Activated naive CD8-positive, alpha-beta T cell treated with anti-CD3 and anti-CD28 coated beads, Interleukin-2, amount 10 ng/mL, durations not matched to agents 7 days and 5 days (primary cell): Measurements from ENCODE around the gene APBA2. TPM values are rescaled to one million over a fixed set of nuclear protein-coding genes. Genes with fewer than 3 reads are reported as not detected.
A peak's percentile ranks its signal among the peaks of the same experiment; 100 is the strongest.

Source experiments
- ATAC-seq: fragments of 150-1000 bp; cut with Tn5 transposase; one replicate; pipeline ENCODE4 v1.10.0; 2021; ENCODE audit warnings: low read depth, moderate library complexity
- POLR2A ChIA-PET: fragments of 350-600 bp; sonication (Branson Sonifier 250); formaldehyde crosslinking; loops from one replicate; lab custom pipeline; 2021; ENCODE audit warnings: antibody characterized with exemption; lab: Charles Lee
- DNase-seq: peaks from one replicate; pipeline ENCODE4 v3.0.0; 2021
- H3K27ac Mint-ChIP-seq: one replicate; pipeline ENCODE4 v1.8.0; 2022; ENCODE audit warnings: mild to moderate bottlenecking, mixed read lengths
- H3K27me3 Mint-ChIP-seq: one replicate; pipeline ENCODE4 v1.8.0; 2022; ENCODE audit warnings: mild to moderate bottlenecking, moderate library complexity, mixed read lengths
- H3K36me3 Mint-ChIP-seq: one replicate; pipeline ENCODE4 v1.8.0; 2021; ENCODE audit warnings: mild to moderate bottlenecking, mixed read lengths
- H3K4me1 Mint-ChIP-seq: one replicate; pipeline ENCODE4 v1.8.0; 2021; ENCODE audit warnings: mixed read lengths
- H3K4me3 Mint-ChIP-seq: one replicate; pipeline ENCODE4 v1.8.0; 2022; ENCODE audit warnings: mild to moderate bottlenecking, moderate library complexity, mixed read lengths
- H3K9me3 Mint-ChIP-seq: one replicate; pipeline ENCODE4 v1.8.0; 2021; ENCODE audit warnings: mixed read lengths
- total RNA-seq, 2 experiments: library from RNA; stranded (reverse); gene quantifications; one replicate each; pipeline ENCODE4 v1.2.3, GENCODE V29; 2021

APBA2 gene
- total RNA-seq, 2 experiments from 2014 or later: 65.1 to 66.0 TPM

DNA sequence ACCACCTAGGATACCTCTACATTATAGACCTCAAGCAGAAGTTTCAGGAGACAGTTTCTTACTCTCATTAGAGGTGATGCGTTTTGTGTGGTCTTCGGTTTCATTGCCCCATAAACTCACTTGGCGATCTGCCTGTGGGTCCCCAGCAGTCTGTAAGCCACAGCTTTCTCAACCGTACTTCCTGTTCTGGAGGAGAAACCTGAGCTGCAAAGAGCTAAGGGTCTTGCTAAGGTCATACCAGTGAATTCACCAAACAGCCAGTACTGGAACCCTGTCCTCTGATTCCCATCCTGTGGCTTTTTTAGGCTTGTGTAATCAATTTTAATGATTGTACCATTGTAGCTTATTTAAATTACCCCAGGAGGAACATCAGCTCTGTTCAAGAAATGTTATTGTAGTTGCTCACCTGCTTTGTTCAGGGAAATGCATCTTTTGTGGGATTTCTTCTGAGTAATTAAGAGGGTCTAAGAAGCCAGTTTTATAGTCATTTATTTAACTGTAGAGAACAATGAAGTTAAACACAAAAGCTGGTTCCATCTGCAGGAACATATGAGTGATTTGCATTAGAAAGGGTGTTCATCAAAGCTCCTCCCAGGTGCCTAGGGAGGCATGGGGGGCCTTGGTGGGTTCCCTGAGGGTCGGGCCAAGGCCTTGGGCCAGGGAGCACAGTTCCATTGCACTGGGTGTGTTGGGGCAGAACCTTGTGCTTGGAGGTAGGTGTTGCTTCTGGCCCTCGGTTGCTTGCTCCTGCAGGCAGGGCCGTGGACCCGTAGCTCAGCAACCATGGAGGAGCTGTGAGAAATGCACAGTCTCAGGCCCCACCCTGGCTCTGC lies 69.6 kb downstream of the APBA2 start:
- ATAC-seq: peak; percentile 84
- peaks cover 44% of the 10 kb centered on the region for H3K4me1 Mint-ChIP-seq
- peak overlapping the region; percentile 72 for H3K4me3 Mint-ChIP-seq
- peak overlapping the region; percentile 86 for H3K27ac Mint-ChIP-seq
- no peaks in the 10 kb centered on the region for H3K9me3 Mint-ChIP-seq
- POLR2A ChIA-PET: interaction anchor here (0.8 to 2.9 kb wide), 5 partner anchors 9 to 34 kb away, joined by 3 to 16 read pairs (median 5); no protein-coding TSS in a partner anchor
- peaks cover 20% of the 10 kb centered on the region for H3K36me3 Mint-ChIP-seq
- H3K27me3 Mint-ChIP-seq: no peaks in the 10 kb centered on the region
- DNase-seq: no peak

DNA sequence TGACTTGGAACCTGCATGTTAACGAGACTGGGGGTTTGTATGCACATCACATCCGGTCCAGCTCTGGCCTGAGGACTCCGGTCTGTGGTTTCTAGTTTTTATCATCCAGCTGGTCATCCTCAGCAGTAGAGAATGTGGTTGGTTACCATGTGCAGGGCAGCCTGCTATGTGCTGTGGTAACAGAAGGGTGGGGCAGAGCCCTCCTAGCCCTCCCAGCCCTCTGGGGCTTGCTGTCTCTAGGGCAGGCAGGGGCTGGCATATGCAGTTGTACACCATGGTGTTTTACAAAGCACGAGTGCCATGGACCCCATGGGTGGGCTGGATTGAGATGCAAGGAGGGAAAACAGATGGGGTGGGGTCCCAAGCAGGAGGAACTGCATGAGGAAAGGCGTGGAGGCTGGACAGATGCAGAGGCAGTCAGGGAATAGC lies 70.2 kb downstream of the APBA2 start:
- peak overlapping the region; percentile 86 for H3K27ac Mint-ChIP-seq
- DNase-seq (no peak), ATAC-seq (no peak)
- no peaks in the 10 kb centered on the region for H3K27me3 Mint-ChIP-seq
- POLR2A ChIA-PET: interaction anchor here (1.0 to 2.9 kb wide), 4 partner anchors 9 to 18 kb away, joined by 3 to 16 read pairs (median 9); no protein-coding TSS in a partner anchor
- H3K4me3 Mint-ChIP-seq: peak overlapping the region; percentile 29
- H3K36me3 Mint-ChIP-seq: peaks cover 20% of the 10 kb centered on the region
- H3K9me3 Mint-ChIP-seq: no peaks in the 10 kb centered on the region
- H3K4me1 Mint-ChIP-seq: peaks cover 48% of the 10 kb centered on the region

DNA sequence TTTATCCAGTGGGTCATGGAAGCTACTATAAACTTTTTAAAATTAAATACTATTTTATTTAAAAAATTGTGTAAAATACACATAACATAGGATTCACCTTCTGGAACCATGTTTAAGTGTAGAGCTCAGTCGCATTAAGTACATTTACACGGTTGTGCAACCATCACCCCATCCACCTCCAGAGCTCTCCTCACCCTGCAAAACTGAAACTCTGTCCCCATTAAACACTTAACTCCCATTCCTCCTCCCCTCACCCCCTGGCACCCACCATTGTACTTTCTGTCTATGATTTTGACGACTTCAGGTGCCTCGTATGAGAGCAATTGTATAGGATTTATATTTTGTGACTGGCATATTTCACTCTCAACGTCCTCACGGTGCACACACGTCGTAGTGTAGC lies 70.7 kb downstream of the APBA2 start:
- POLR2A ChIA-PET: interaction anchor here (1.8 to 2.9 kb wide), 2 partner anchors 15 to 19 kb away, joined by 13 to 16 read pairs; no protein-coding TSS in a partner anchor
- no peaks in the 10 kb centered on the region for H3K9me3 Mint-ChIP-seq
- DNase-seq: no peak
- H3K4me3 Mint-ChIP-seq: peak overlapping the region; percentile 9
- H3K4me1 Mint-ChIP-seq: peaks cover 51% of the 10 kb centered on the region
- ATAC-seq: no peak
- H3K27ac Mint-ChIP-seq: no peak overlapping the region
- H3K36me3 Mint-ChIP-seq: peaks cover 20% of the 10 kb centered on the region
- no peaks in the 10 kb centered on the region for H3K27me3 Mint-ChIP-seq

DNA sequence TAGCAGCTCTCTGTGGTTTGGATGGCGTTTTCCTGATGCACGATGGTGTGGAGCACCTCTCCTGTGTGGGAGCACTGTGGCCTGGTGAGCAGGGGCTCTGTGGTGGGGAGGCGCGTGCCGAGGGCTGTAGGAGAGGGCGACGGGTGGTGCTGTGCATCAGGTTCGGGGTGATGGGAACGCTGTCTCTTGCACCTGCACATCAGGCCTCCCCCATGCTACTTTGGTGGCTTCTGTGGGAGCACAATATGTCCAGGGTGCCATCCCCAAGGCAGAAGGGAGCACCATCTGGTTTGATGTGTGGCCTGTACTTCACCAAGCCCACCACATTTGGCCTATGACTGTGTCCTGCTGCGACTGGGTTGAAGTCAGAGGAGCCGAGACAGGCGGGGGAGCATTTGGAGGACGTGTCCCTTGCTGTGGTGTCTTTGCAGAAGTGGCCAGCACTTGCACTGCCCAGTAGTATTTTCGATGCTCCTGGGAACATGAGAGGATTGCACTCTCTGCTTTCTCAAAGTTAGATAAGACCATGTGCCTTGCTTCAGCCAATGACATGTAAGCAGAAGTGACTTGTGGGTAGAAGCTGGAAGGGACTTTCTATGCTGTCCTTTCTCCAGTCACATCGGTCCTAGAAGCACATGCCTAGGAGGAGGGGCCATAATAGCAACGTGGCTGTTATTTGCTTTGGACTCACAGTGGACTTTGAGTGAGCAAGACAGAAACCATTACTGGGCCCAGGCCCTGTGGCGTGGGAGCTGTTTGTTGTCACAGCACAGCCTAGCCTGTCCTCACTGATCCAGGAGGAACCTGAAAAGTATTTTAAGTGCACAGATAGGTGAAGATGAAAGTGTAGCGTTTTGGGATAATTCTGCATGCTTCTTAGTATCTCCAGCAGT lies 72.1 kb downstream of the APBA2 start:
- POLR2A ChIA-PET: no interaction called here
- ATAC-seq (no peak), DNase-seq (no peak)
- no peak overlapping the region for H3K4me3 Mint-ChIP-seq
- H3K27ac Mint-ChIP-seq: no peak overlapping the region
- H3K36me3 Mint-ChIP-seq: peaks cover 20% of the 10 kb centered on the region
- H3K9me3 Mint-ChIP-seq: no peaks in the 10 kb centered on the region
- H3K27me3 Mint-ChIP-seq: no peaks in the 10 kb centered on the region
- peaks cover 50% of the 10 kb centered on the region for H3K4me1 Mint-ChIP-seq

DNA sequence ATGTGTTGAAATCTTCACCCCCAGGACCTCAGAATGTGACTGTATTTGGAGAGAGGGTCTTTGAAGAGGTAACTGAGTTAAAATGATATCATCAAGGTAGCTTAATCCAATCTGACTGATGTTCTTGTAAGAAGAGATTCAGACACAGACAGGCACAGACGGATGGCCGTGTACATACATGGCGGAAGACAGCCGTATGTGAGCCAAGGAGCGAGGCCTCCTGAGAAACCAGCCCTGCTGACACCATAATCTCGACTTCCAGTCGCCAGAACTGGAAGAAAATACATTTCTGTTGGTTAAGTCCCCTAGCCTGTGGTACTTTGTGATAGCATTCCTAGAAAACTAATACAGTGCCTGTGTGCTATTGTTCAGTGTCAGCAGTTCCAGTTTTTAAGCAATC lies 73.6 kb downstream of the APBA2 start:
- Mint-ChIP-seq H3K4me1 (peaks cover 44% of the 10 kb centered on the region), H3K27me3 (no peaks in the 10 kb centered on the region), H3K4me3 (no peak overlapping the region), H3K36me3 (peaks cover 19% of the 10 kb centered on the region), H3K27ac (no peak overlapping the region), H3K9me3 (no peaks in the 10 kb centered on the region)
- DNase-seq: no peak
- ATAC-seq: no peak
- POLR2A ChIA-PET: no interaction called here

DNA sequence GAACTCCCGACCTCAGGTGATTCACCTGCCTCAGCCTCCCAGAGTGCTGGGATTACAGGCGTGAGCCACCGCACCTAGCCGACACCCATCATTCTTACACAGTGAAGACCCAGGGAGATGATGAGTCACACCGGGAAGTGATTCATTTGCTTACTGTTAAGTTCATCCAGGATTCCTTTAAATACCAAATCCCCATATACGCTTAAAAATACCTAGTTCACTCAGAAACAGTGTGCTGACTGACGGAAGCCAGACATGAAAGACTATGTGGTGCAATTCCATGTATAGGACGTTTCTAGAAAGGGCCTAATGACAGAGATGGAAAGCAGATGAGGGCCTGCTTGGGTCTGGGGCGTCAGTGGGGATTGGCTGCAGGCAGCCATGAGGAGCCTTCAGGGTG lies 75.2 kb downstream of the APBA2 start:
- Mint-ChIP-seq H3K27ac (no peak overlapping the region), H3K27me3 (no peaks in the 10 kb centered on the region), H3K36me3 (peaks cover 18% of the 10 kb centered on the region), H3K4me1 (peaks cover 28% of the 10 kb centered on the region), H3K4me3 (no peak overlapping the region), H3K9me3 (no peaks in the 10 kb centered on the region)
- POLR2A ChIA-PET: interaction anchor here (0.7 kb wide), 1 partner anchor 18 kb away, joined by 4 read pairs; no protein-coding TSS in a partner anchor
- DNase-seq: no peak
- ATAC-seq: no peak

DNA sequence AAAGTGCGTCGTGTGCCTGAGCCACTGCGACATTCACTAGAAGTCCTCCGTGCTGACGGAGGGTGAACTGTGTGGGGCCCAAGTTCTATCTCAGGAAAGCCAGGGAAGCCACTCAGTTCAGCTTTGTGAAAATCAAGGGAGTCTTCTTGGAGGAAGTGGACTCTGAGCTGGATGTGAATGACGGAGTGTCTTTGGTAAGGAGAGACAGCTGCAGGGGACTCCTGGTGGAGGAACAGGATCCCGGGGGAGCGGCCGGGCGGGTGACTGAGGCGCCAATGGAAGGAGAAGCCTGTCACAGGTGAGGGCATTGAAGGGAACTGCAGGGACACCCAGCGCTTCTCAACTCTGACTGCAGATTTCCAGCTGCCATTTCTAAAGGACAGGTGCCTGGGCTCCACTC lies 75.6 kb downstream of the APBA2 start:
- DNase-seq (no peak), ATAC-seq (no peak)
- peaks cover 20% of the 10 kb centered on the region for H3K36me3 Mint-ChIP-seq
- H3K27ac Mint-ChIP-seq: no peak overlapping the region
- POLR2A ChIA-PET: no interaction called here
- H3K9me3 Mint-ChIP-seq: no peaks in the 10 kb centered on the region
- no peaks in the 10 kb centered on the region for H3K27me3 Mint-ChIP-seq
- peaks cover 27% of the 10 kb centered on the region for H3K4me1 Mint-ChIP-seq
- no peak overlapping the region for H3K4me3 Mint-ChIP-seq

DNA sequence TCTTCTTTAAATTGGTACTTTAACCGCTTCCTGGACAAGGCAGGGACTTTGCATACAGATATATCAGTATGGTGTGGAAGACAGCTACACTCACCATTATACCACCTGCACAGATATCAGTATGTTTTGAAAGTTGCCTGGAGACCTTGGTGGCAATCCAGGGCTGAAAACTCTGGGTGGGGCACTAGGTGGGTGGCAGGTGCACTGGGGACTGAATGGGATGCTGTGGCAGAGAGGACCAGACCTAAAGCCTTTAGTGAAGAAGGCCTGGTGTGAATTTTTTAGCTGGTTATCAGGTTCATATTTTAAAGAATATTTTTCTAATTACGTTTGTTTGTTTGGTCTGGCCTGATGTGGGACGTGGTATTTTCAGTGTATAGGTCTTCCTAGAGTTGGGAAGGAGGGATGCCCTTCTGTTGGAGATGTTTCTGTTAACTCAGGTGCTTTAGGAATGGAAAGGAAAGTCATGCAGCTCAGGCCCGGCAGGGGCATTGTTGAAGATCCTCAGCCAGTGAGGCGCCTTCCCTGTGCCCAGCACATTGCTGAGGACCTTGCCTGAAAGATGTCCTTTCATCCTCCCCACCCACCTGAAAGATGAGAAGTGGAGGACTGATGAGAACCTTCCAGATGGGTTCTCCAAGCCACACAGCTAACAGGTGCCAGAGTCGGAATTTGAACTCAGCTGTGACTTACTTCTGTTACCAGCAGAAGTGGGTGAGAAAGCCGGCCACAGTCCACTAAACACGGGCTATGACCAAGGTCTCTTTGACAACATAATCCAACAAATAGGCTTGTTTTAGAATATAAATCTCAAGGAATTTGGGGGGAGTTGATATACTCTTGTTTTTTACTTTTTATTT lies 77.3 kb downstream of the APBA2 start:
- no peaks in the 10 kb centered on the region for H3K27me3 Mint-ChIP-seq
- POLR2A ChIA-PET: no interaction called here
- H3K4me3 Mint-ChIP-seq: no peak overlapping the region
- DNase-seq (no peak), ATAC-seq (no peak)
- H3K36me3 Mint-ChIP-seq: peaks cover 15% of the 10 kb centered on the region
- peaks cover 22% of the 10 kb centered on the region for H3K4me1 Mint-ChIP-seq
- no peak overlapping the region for H3K27ac Mint-ChIP-seq
- no peaks in the 10 kb centered on the region for H3K9me3 Mint-ChIP-seq

DNA sequence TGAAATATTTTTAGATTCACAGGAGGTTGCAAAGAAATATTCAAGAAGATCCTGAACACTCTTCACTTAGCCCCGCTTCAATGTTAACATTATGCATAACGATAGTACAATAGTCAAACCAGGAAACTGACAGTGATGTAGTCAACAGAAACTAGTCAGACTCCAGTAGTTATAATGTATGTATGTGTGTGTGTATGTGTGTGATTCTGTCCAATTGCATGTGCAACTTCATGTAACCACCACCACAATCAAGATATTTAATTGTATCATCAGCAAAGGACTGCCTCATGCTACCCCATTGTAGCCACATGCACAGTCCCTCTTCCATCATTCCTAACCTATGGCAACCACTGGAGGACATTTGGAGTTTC lies 77.9 kb downstream of the APBA2 start:
- Mint-ChIP-seq H3K36me3 (peaks cover 13% of the 10 kb centered on the region), H3K27me3 (no peaks in the 10 kb centered on the region), H3K4me3 (no peak overlapping the region), H3K4me1 (peaks cover 24% of the 10 kb centered on the region), H3K9me3 (no peaks in the 10 kb centered on the region), H3K27ac (no peak overlapping the region)
- no peak for DNase-seq
- ATAC-seq: no peak
- POLR2A ChIA-PET: no interaction called here

DNA sequence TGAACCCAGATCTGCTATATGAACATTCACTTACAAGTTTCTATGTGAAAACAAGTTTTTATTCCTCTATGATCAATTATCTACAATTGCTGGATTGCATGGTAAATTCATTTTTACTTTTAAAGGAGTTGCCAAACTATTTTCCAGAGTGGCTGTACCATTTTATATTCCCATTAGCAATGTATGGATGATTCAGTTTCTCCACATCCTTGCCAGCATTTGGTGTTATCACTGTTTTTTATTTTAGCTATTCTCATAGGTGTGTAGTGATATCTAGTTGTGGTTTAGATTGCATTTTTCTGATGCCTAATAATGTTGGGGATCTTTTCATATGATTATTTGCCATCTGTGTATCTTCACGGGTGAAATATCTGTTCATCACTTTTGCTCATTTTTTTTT lies 78.3 kb downstream of the APBA2 start:
- H3K27me3 Mint-ChIP-seq: no peaks in the 10 kb centered on the region
- H3K4me1 Mint-ChIP-seq: peaks cover 24% of the 10 kb centered on the region
- peaks cover 13% of the 10 kb centered on the region for H3K36me3 Mint-ChIP-seq
- no peak for ATAC-seq
- no peak overlapping the region for H3K4me3 Mint-ChIP-seq
- H3K27ac Mint-ChIP-seq: no peak overlapping the region
- no peak for DNase-seq
- no peaks in the 10 kb centered on the region for H3K9me3 Mint-ChIP-seq
- POLR2A ChIA-PET: no interaction called here

DNA sequence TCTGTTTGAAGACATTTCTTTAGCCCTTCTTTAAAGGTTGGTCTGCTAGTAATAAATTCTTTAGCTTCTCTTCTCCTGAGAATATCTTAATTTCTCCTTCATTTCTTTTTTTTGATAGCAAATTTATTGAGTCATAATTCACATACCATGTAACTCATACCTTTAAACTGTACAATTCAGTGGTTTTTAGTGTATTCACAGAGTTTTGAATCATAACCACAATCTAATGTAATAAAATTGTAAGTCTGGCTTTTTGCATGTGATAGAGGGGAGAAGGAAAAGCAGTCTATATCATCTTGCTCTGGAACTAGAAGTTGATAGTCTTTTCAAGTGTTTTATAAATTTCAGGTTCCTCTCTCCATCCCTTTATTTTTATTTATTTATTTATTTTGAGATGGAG lies 81.3 kb downstream of the APBA2 start:
- H3K4me3 Mint-ChIP-seq: no peak overlapping the region
- ATAC-seq (no peak), DNase-seq (no peak)
- peaks cover 20% of the 10 kb centered on the region for H3K4me1 Mint-ChIP-seq
- H3K27ac Mint-ChIP-seq: no peak overlapping the region
- peaks cover 13% of the 10 kb centered on the region for H3K36me3 Mint-ChIP-seq
- no peaks in the 10 kb centered on the region for H3K27me3 Mint-ChIP-seq
- POLR2A ChIA-PET: no interaction called here
- no peaks in the 10 kb centered on the region for H3K9me3 Mint-ChIP-seq

DNA sequence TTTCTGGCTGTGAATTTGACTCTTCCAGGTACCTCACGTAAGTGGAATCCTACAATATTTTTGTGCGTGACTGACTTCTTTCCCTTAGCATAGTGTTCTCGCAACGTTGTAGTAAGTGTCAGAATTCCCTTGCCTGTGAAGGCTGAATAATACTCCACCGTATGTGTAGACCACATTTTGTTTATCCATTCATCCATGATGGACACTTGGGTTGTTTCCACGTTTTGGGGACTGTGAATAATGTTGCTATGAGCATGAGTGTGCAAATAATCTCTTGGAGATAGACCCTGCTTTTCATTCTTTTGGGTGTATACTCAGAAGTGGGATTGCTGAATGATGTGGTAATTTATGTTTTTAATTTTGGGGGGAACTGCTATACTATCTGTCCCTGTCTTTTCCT lies 82.2 kb downstream of the APBA2 start:
- H3K27ac Mint-ChIP-seq: no peak overlapping the region
- DNase-seq: no peak
- POLR2A ChIA-PET: no interaction called here
- no peak overlapping the region for H3K4me3 Mint-ChIP-seq
- H3K9me3 Mint-ChIP-seq: no peaks in the 10 kb centered on the region
- no peaks in the 10 kb centered on the region for H3K27me3 Mint-ChIP-seq
- peaks cover 10% of the 10 kb centered on the region for H3K36me3 Mint-ChIP-seq
- H3K4me1 Mint-ChIP-seq: peaks cover 18% of the 10 kb centered on the region
- ATAC-seq: no peak
